Midbrain (tissue), 1 donor: ENCODE data around the gene OLFML3.

Experiments
- DNase-seq: peaks from one replicate; lab custom pipeline; 2025; lab: John Stamatoyannopoulos, UW

Gene OLFML3

DNA sequence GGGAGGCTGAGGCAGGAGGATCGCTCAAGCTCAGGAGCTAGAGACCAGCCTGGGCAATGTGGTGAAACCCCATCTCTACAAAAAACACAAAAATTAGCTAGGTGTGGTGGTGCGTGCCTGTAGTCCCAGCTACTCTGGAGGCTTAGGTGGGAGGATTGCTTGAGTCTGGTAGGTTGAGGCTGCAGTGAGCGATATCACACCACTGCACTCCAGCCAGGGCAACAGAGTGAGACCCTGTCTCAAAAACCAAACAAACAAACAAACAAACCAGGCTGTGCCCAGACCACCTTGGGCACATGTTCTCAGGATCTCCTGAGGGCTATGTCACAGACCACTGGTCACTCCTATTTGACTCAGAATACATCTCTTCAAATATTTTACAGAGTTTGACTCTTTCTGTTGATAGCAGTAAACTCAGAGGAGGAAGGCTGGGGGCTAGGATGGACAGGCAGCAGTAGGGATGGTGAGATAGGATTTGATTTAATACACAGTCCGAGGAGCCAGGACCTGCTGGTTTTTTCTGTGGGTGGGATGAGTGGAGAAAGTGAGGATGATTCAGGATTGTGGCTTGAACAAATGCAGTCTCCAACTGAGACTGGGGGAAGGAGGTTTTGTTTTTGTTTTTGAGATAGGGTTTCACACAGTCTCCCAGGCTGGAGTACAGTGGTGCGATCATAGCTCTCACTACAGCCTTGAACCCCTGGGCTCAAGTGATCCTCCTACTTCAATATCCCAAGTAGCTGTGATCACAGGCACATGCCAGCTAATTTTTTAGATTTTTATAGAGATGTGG lies 46.5 kb downstream of the OLFML3 start:
- DNase-seq, result no peak

DNA sequence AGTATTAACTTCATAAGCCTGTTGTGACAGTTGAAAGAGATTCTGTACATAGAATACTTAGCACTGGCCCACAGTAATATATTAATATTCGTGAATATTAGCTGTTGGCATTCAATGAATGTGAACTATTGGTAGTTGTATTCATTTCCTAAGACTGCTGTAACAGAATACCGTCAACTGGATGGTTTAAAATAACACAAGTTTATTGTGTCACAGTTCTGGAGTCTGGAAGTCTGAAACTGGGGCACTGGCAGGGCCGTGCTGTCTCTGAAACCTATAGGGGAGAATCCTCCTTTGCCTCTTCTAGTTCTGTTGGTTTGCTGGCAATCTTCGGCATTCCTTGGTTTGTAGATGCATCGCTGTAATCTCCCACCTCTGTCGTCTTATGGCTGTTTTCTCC lies 47.5 kb downstream of the OLFML3 start:
- no peak for DNase-seq
